ENCODE data around the gene PDE2A.

- no peak for TF ChIP-seq EP300 (IDR thresholded peaks at IDR 0.05)
- no peak for TF ChIP-seq CTCF (IDR thresholded peaks at IDR 0.05)
- no peak for TF ChIP-seq POLR2A (IDR thresholded peaks at IDR 0.05)
Observed at GRCh38 chr11:72592698-72593495, 81.3 kb downstream of the PDE2A start.
